VCaP (cell line): Measurements from ENCODE around the gene KIF5C.
A peak's percentile ranks its signal among the peaks of the same experiment; 100 is the strongest.

ENCODE experiments used
- H3K27ac ChIP-seq: fragments of 450-650 bp; 2 replicates; pipeline ENCODE4 v1.5.1; 2017
- CTCF ChIP-seq: fragments of 450-650 bp; conservative IDR thresholded peaks from 2 replicates; pipeline ENCODE4 v1.5.1; 2017; ENCODE audit warnings: mild to moderate bottlenecking, moderate library complexity

Gene KIF5C

GRCh38 chr2:148874868-148875341 lies at the start of gene KIF5C:
KIF5C (plus strand) TSS chr2:148875227; CDS start chr2:148875618, 391 bp downstream.
- no peak for TF ChIP-seq CTCF
- peak within 1 kb of the TSS; percentile 97 for H3K27ac ChIP-seq

GRCh38 chr2:148826791-148827190 lies 48.2 kb upstream of the KIF5C start:
- TF ChIP-seq CTCF, result no peak
- H3K27ac ChIP-seq, result no peak overlapping the region

- TF ChIP-seq CTCF, result no peak
- H3K27ac ChIP-seq, result no peak overlapping the region
Observed at GRCh38 chr2:148828941-148829340, 46.1 kb upstream of the KIF5C start.

- no peak overlapping the region for H3K27ac ChIP-seq
- TF ChIP-seq CTCF, result peak; percentile 31; the same call in 1 of the 2 replicates
Observed at GRCh38 chr2:148829618-148830017, 45.4 kb upstream of the KIF5C start.

GRCh38 chr2:148832637-148833036 lies 42.4 kb upstream of the KIF5C start:
- no peak overlapping the region for H3K27ac ChIP-seq
- TF ChIP-seq CTCF, result no peak

GRCh38 chr2:148842050-148842449 lies 33.0 kb upstream of the KIF5C start:
- no peak overlapping the region for H3K27ac ChIP-seq
- TF ChIP-seq CTCF, result no peak

GRCh38 chr2:148848146-148848545 lies 26.9 kb upstream of the KIF5C start:
- no peak overlapping the region for H3K27ac ChIP-seq
- TF ChIP-seq CTCF, result no peak
